CD4-positive, alpha-beta T cell (primary cell): Measurements from ENCODE around the gene PCLO. TPM values are rescaled to one million over a fixed set of nuclear protein-coding genes. Genes with fewer than 3 reads are reported as not detected.

Experiments
- ATAC-seq: fragments of 200-7000 bp; cut with Tn5 transposase; one replicate; pipeline ENCODE4 v1.10.0; 2022; ENCODE audit warnings: mild to moderate bottlenecking; ENCODE audit not compliant: poor library complexity
- CTCF ChIA-PET: fragments of 350-600 bp; sonication (Branson Sonifier 250); formaldehyde crosslinking; loops from one replicate; lab custom pipeline; 2021; ENCODE audit warnings: antibody characterized with exemption, inconsistent platforms; lab: Charles Lee
- POLR2A ChIA-PET: fragments of 350-600 bp; sonication (Branson Sonifier 250); formaldehyde crosslinking; loops from one replicate; lab custom pipeline; 2021; ENCODE audit warnings: antibody characterized with exemption, inconsistent platforms; lab: Charles Lee
- DNase-seq, 14 experiments: peaks; one replicate each; pipeline ENCODE4 v3.0.0-alpha.2; 2013 to 2020; ENCODE audit warnings: mixed read lengths in 2 of 14
- H3K27ac ChIP-seq, 2 donors: one replicate each; pipeline versions ENCODE4 v1.5.1 to v1.7.0; 2013; ENCODE audit warnings: low read length in 2 of 2, low read depth in 1 of 2, mild to moderate bottlenecking in 1 of 2
- H3K27me3 ChIP-seq, 2 experiments: 1 replicate in 1 of 2; 2 replicates in 1 of 2; pipeline versions ENCODE4 v1.6.1 to v1.7.0; 2013; ENCODE audit warnings: low read length in 2 of 2, control low read depth in 1 of 2, mild to moderate bottlenecking in 1 of 2, moderate library complexity in 1 of 2; ENCODE audit not compliant: insufficient read depth in 2 of 2, control insufficient read depth in 1 of 2
- H3K36me3 ChIP-seq: one replicate; pipeline ENCODE4 v1.6.1; 2013; ENCODE audit warnings: low read length, control low read depth; ENCODE audit not compliant: insufficient read depth
- H3K4me1 ChIP-seq: one replicate; pipeline ENCODE4 v1.6.1; 2013; ENCODE audit warnings: low read length, control low read depth; ENCODE audit not compliant: insufficient read depth
- H3K4me3 ChIP-seq: one replicate; pipeline ENCODE4 v1.5.1; 2013; ENCODE audit warnings: mild to moderate bottlenecking, low read length, moderate library complexity
- H3K9me3 ChIP-seq, 2 experiments: 1 replicate in 1 of 2; 2 replicates in 1 of 2; pipeline versions ENCODE4 v1.6.1 to v1.7.0; 2013; ENCODE audit warnings: low read length in 2 of 2, mild to moderate bottlenecking in 2 of 2, control low read depth in 1 of 2, moderate library complexity in 1 of 2; ENCODE audit not compliant: control insufficient read depth in 1 of 2, insufficient read depth in 1 of 2
- H3K27ac Mint-ChIP-seq: one replicate; pipeline ENCODE4 v1.8.0; 2020; ENCODE audit warnings: mixed read lengths
- H3K27me3 Mint-ChIP-seq: one replicate; pipeline ENCODE4 v1.8.0; 2021; ENCODE audit warnings: mixed read lengths
- H3K36me3 Mint-ChIP-seq: one replicate; pipeline ENCODE4 v1.8.0; 2021; ENCODE audit warnings: low read depth, mixed read lengths
- H3K4me1 Mint-ChIP-seq: one replicate; pipeline ENCODE4 v1.8.0; 2021; ENCODE audit warnings: low read depth, mixed read lengths
- H3K4me3 Mint-ChIP-seq: one replicate; pipeline ENCODE4 v1.8.0; 2020; ENCODE audit warnings: mild to moderate bottlenecking, mixed read lengths
- H3K9me3 Mint-ChIP-seq: one replicate; pipeline ENCODE4 v1.8.0; 2020; ENCODE audit warnings: mixed read lengths
- CTCF ChIP-seq: fragments of 200-600 bp; IDR thresholded peaks from one replicate; pipeline ENCODE4 v1.8.0; 2022; ENCODE audit warnings: antibody characterized with exemption, mild to moderate bottlenecking
- intact Hi-C, 2 experiments: fragments of 100-400 bp; cut with DNase I in 1 of 2; cut with micrococcal nuclease in 1 of 2; formaldehyde crosslinking; loops; one replicate each; pipeline versions ENCODE4 v1.15.1 to v1.9.0; 2023 to 2025; cut with DNase I, micrococcal nuclease
- total RNA-seq, 174 experiments: library from RNA in 2 of 174; stranded (reverse) in 2 of 174; gene quantifications; one replicate each; pipeline ENCODE4 v1.2.3 and lab custom pipeline; 2021 to 2026

PCLO gene
- total RNA-seq, 2 experiments from 2014 or later = not detected

- ATAC-seq = no peak
- Mint-ChIP-seq H3K4me1 (no peaks in the 10 kb centered on the region), H3K27me3 (no peaks in the 10 kb centered on the region), H3K27ac (no peak overlapping the region), H3K4me3 (no peak overlapping the region), H3K36me3 (no peaks in the 10 kb centered on the region), H3K9me3 (peaks cover 5% of the 10 kb centered on the region)
- CTCF ChIA-PET = no interaction called here
- POLR2A ChIA-PET = no interaction called here
- Histone ChIP-seq H3K4me1 (no peaks in the 10 kb centered on the region), H3K27me3 (no peaks in the 10 kb centered on the region), H3K36me3 (no peaks in the 10 kb centered on the region), H3K9me3 (no peaks in the 10 kb centered on the region), H3K27ac (no peak overlapping the region), H3K4me3 (no peak overlapping the region)
- intact Hi-C loops = no loop called here
- DNase-seq = no peak
- TF ChIP-seq CTCF = no peak
Measured at GRCh38 chr7:82851121-82851520, 311.6 kb downstream of the PCLO start.

GRCh38 chr7:82841828-82842227 is 320.9 kb downstream of the PCLO start:
- no peak overlapping the region for H3K27ac Mint-ChIP-seq
- H3K4me1 ChIP-seq = no peaks in the 10 kb centered on the region
- ChIA-PET POLR2A (no interaction called here), CTCF (no interaction called here)
- intact Hi-C loops = no loop called here
- no peaks in the 10 kb centered on the region for H3K36me3 Mint-ChIP-seq
- H3K27ac ChIP-seq = no peak overlapping the region
- no peak overlapping the region for H3K4me3 Mint-ChIP-seq
- H3K4me3 ChIP-seq = no peak overlapping the region
- no peak for DNase-seq
- no peak for ATAC-seq
- H3K9me3 ChIP-seq = peaks cover 0 to 3% of the 10 kb centered on the region in 2 experiments
- H3K36me3 ChIP-seq = no peaks in the 10 kb centered on the region
- no peaks in the 10 kb centered on the region for H3K27me3 Mint-ChIP-seq
- H3K27me3 ChIP-seq = no peaks in the 10 kb centered on the region
- TF ChIP-seq CTCF = no peak
- no peaks in the 10 kb centered on the region for H3K4me1 Mint-ChIP-seq
- H3K9me3 Mint-ChIP-seq = peaks cover 2% of the 10 kb centered on the region

- no peaks in the 10 kb centered on the region for H3K36me3 Mint-ChIP-seq
- H3K4me1 Mint-ChIP-seq = no peaks in the 10 kb centered on the region
- Histone ChIP-seq H3K27ac (no peak overlapping the region), H3K4me3 (no peak overlapping the region), H3K36me3 (no peaks in the 10 kb centered on the region), H3K27me3 (no peaks in the 10 kb centered on the region), H3K4me1 (no peaks in the 10 kb centered on the region), H3K9me3 (peaks cover 1 to 5% of the 10 kb centered on the region in 2 experiments)
- no peak for TF ChIP-seq CTCF
- no peak overlapping the region for H3K27ac Mint-ChIP-seq
- ChIA-PET CTCF (no interaction called here), POLR2A (no interaction called here)
- no peak for DNase-seq
- H3K4me3 Mint-ChIP-seq = no peak overlapping the region
- H3K27me3 Mint-ChIP-seq = no peaks in the 10 kb centered on the region
- peaks cover 2% of the 10 kb centered on the region for H3K9me3 Mint-ChIP-seq
- intact Hi-C loops = no loop called here
- ATAC-seq = no peak
Measured at GRCh38 chr7:82840061-82840460, 322.6 kb downstream of the PCLO start.
